ENCODE results near the gene GNAS.

Gene GNAS

DNA sequence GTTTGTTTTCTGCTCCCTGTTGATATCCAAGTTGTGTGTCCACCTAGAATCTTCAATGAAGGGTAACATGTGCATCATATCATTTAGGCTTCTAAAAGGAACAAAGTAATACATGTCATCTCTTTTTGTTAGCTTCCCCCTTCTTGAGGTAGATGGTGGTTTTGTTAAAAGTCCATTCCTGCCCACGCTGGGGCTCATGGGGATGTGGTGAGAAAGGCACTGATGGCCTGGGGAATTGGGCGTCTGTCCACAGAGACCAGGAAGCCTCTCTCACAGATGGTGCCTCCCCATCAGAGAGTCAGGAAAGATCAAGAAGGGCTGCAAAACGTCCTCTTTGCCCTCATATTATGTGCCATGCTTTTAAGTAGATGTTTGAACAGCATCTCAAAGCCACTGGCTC is 32.5 kb downstream of the GNAS start:
- DNase-seq = no peak

DNA sequence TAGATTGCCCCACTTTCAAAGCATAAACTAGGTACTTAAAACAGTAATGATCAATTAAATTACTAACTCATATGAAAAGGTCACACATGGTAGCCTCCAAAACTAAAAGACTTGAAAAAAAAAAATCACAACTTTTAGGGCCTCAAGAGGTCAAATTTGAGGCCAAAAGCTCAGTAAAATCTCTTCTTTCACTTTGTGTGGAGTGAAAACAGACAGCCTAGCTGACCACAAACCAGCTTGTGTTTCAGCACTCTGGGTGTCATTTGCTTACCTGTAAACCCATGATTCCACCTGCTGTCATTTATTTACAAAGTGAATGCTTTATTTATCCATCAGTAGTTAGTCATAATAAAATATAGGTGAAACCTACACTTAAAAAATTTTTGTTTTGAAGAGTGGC is 34.0 kb downstream of the GNAS start:
- DNase-seq = no peak

DNA sequence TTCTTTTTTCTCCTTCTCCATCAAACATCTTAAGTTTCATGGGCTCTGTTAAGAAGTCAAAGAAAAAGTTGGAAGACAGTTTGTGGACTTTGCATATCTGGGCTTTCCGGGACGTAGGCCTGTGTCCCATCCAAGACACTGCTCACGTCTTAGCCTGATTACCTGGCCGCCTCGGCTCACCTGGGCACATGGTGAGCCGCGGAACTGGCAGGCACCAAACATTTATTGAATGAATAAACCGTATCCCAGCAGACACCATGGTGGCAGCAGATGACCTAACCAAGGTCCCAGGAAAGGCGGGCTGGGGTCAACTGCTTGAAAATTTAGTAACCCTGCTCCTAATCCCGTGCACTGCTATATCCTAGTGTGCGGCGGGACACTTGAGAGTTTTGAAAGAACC is 35.6 kb downstream of the GNAS start:
- DNase-seq = no peak

DNA sequence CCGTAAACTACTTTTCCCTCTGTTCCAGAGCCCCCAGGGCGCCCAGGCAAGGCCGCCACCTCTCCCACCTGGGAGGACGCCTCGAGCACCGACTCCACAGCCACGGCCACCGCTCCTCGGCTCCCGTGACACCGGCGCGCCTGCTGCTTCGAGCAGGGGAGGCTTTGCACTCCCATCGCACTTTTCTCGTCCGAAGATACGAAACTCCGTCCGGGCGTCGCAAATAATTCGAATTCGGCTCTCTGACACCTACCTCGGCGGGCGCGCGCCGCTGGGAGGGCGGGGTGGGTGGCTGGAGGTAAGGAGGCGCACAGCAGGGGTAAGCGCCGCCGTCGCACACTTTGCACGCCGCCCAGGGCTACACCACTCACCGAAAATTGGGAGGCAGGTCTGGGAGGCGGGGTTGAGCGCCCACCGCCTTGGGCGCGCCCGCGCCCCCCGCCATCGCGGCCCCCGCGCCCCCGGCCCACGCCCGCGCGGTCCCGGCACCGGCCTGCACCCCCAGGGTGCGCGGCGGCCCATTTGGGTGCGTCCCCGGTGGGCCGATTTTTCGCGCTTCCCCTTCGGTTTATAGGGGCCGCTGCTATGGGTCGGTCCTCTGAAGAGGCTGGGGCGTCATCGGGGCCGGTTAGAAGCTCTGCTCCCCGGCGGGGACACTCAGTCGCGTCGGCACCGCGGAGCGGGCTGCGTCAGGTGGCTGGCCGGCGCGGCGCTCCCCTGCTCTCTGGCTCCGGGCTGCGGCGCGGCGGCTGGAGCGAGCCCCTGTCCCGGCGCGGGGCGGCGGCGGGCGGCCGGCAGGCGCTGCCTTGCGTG is 36.2 kb downstream of the GNAS start:
- peak; percentile 76 for DNase-seq

DNA sequence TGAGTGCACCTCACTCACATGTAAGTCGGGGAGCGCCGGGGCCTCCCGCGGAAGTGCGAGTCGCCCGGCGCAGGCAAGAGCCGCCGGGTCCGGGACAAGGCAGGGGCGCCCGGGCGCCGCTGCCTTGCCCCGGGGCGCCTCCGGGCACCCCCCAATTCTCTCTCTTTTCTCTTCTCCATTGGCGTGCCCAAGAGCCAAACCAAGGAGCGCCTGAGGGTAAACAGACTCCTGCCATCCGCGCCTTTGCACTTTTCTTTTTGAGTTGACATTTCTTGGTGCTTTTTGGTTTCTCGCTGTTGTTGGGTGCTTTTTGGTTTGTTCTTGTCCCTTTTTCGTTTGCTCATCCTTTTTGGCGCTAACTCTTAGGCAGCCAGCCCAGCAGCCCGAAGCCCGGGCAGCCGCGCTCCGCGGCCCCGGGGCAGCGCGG is 36.8 kb downstream of the GNAS start:
- DNase-seq = no peak

DNA sequence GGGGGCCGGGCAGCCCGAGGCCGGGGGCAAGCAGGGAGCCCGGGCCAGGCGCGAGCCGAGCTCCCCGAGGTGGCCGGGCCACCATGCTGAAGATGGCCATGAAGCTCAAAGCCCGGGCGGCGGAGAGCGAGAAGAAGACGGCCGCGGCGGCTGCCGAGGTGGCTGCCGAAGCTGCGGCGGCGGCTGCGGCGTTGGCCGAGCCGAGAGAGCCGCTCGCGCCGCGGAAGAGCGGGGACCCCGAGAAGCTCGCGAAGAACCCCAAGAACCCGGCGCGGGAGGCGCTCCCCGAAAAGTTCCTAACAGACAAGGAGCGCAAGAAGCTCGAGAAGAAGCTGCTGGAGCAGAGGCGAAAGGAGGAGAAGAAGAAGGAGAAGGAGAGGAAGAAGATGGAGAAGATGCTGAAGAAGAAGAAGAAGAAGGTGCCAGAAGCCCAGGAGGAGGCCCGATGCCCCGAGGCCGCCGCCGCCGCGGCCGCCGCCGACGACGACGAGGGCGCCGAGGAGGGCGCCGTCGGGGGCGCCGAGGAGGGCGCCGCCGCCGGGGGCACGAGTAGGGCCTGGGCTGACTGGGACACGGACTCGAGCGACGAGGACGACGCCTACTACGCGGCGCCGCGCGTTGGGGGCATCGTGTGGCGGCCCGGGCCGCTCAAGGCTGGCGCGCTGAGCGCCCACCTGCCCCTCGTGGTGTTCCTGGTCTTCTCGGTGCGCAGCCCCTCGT is 37.4 kb downstream of the GNAS start:
- DNase-seq = no peak

DNA sequence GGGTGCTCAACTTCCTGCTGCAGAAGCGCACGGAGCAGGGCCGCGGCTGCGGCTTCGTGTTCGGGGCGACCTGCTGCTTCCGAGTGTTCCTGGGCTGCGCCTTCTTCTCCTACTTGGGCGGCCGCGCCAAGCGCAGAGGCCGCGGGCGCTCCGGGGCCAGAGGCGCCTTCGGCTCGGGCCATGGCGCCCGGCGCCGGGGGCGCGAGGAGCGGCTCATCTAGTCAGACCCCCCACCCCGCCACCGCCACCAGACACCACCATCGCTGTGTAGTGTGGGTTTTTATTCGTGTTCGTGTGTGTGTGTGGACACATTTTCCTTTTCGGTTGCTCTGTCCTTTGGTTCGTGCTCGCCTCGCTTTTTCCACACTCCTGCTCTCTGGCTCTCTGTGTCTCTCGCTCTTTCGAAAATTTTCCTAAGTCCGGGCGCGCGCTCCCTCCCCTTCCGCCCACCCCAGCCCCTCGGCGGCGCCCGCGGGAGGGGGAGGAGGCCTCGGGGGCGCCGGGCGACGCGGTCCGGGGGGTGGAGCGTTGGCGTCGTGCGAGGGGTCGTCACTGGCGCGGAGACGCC is 38.1 kb downstream of the GNAS start:
- peak; percentile 72 for DNase-seq

DNA sequence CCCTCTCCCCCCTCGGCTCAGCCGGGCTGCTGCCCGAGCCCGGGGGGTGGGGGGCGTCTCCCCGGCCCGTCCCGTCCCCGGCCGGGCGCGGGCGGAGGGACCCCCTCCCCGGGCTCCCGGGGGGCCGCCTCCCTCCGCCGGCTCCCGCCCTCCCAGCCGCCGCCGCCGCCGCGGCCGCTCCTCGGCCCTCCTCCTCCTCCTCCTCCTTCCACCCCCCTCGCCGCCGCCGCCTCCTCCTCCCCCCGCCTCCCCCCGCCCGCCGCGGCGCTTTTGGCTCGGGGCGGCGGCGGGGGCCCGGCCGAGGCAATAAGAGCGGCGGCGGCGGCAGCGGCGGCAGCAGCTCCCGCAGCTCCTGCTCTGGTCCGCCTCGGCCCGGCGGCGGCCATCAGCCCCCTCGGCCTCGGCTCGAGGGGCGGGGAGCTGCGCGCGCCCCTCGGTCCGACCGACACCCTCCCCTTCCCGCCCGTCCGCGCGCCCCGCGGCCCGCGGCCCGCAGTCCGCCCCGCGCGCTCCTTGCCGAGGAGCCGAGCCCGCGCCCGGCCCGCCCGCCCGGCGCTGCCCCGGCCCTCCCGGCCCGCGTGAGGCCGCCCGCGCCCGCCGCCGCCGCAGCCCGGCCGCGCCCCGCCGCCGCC is 38.7 kb downstream of the GNAS start:
- DNase-seq = peak; percentile 72

DNA sequence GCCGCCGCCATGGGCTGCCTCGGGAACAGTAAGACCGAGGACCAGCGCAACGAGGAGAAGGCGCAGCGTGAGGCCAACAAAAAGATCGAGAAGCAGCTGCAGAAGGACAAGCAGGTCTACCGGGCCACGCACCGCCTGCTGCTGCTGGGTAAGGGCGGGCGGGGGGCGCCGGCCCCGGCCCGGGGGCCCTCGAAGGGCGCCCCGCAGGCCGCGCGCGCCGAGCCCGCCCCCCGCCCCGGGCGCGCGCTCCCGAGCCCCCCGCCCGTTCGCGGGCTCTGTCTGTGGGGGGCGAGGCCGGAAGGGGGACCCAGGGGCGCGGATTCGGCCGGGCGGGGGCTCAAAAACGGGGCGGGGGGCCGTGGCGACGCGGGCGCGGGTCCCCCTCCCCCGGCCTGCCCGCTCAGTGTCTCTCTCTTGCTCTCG is 39.2 kb downstream of the GNAS start:
- DNase-seq = no peak

DNA sequence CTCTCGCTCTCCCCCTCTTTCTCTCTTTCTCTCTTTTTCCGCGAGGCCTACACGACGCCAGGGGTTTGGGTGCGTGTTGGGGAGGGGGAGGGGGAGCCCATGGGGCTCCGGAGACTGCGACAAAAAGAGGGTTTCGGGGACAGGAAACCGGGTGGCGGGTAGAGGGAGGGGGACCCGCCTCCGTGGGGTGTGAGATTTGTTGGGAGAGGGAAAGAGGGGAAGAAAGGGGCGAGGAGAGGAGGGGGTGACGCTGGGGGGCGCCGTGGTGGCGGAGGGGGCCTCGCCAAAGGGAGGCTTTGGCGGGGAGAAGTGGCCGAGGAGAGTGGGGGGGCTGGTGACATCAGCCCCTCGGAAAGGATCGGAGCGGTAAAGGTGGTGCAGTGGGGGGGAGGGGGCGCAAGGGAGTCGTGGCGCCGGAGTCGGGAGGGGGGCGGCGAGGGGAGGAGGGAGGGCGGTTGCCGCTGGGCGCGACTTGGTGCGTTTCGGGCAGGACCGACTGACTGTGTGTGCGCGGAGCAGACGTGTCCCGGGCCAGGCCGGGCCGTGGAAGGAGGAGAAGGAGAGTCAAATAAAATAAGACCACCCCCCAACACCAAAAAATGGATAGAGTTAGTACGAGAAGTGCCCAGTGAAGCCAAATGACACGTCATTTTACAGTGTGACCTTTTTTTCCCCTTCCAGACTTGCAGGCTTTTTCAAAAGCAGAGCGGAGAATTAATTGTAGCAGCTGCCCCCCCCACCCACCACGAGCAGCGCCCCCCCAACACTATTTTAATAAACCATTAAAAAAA is 39.8 kb downstream of the GNAS start:
- peak; percentile 70 for DNase-seq

DNA sequence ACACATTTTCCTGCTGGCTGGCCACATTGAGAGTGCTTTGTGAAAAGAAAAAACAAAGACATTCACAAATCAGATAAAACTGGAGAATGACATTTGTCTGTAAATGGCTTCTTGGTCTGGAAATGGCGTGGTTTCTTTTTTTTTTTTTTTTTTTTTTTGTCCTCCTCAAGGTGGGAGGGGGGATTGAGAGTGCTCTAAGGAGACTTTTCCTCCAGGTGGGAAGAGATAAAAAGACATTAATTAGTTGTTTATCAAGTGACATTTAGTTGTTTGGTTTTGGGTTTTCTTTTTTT is 40.4 kb downstream of the GNAS start:
- peak; percentile 59 for DNase-seq

DNA sequence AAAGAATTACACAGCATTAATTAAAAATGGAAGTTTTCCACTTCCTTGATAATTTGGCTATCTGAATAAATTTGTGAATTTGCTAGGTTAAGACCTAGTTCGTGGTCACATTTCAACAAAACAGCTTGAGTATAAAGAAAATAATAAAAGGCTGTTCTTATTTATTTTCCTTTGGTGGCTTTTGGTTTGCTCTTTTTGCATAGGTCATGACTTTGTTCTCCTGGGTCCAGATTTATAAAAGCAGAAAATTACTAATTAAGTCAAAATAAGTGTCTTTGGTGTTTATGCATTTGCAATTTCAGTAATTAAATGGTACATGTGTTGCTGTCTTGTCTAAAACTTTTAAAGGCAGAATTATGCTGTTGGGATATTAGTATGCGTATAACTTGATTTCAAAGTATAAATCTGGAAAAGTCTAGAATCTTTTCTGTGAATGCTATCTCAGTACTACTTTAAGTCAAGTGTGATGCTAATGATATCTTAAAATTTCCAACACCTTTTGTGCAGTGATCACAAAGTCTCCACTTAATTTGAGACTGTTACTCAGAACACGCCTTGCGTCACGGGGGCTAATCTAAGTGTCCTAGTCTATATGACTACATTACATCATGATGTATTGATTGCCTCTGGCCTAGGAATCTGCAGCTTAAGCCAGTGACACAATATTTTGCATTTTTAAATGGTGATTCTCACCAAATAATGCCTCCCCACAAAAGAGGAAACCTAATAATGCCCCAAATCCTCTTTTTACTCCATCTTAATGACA is 41.0 kb downstream of the GNAS start:
- no peak for DNase-seq

DNA sequence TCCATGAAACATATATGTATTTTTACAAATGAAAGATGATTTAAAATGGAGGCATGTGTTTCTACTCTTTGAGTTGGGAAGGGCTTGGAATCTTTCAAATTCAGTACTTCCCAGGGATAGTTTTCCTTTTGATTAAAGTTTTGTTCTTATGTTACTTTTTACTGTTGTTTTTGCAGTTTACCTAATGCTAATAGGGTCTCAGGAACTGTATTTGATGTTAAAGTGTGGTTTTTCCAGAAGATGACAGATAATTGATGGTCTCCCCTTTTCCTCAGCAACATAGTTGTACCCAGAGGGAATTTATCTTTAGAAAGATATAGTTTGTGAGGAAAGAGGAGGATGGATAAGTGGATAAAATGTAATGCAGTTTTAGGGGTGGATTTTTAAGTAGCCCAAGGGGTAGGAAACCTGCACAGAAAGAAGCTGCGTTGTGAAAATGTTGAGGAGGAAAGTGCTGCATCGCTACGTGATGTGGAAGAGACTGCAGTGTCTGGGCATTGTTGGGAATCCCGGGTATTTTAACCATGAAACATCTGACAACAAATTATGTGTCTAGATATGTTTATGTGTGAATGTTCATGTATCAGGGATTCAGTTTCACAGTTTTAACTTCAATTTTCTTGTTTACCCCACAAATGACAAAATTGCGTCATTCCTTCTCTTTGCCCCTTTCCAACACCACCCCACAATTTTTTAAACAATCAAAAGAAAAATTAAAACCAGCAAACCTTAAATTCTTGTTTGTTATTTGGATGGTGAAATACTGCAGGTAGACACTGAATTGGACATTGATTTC is 42.3 kb downstream of the GNAS start:
- no peak for DNase-seq

DNA sequence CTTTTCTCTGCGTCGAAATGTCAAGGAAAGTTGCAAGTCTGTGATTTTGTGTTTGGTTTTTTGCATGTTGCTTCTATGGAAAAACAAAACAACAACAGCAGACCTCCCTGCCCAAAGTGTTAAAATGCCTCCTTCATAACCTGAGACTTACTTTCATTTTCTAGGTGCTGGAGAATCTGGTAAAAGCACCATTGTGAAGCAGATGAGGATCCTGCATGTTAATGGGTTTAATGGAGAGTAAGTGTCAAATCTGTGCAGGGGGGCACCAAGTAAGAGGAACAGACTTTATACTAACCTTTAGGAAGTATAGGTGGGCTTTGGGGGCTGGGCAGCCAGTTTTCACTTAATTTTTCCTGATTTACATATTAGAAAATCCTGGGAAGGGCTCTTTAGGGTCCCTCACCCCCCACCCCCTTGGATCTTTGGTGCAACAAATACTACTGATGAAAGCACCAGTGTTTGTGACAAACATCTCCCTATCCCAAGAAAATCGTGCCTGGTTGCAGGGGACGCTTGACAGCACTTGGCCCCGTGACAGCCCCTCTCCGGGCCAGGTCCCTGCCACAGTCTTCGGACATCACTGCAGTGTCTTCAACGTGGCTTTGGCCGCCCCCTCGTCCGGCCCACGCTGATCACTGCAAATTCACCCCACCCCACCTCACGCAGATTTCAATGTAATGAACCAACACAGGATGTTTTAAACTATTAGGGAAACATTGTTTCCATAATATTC is 43.1 kb downstream of the GNAS start:
- DNase-seq = no peak

DNA sequence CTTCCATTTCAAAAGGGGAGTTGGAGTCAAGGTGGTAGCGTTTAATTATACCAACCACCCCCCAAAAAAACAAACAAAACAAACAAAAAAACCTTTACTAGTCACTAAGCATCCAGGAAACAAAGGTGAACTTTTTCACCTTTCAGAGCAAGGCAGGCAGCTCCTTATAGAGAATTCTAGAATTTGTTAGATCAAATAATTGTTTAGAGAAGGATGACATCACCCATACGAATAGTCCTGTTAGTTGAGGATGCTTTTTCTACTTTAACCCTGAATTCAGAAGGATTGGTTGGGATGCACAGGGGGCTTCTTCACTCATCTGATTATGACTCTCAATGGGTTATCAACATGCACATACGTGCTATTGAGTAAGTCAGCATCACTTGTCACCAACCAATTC is 44.3 kb downstream of the GNAS start:
- DNase-seq = no peak

DNA sequence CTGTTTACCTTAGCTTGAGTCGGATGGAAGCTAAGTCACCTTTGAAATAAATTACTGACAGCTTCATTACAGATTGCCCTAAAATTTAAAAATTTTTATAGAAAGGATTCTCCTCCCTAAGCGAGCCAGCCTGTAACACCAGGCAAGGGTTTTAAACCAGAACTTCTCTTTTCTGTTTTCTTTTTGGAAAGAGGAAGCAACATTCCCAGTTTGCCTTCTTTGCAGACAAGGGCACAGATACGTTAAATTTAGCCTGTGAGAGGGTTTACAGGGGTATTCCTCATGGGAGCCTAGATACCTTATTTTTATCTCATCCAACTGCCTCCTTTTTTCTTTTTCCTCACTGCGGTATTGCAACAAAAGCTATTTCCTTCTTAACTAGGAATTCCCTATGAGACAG is 45.0 kb downstream of the GNAS start:
- DNase-seq = no peak

DNA sequence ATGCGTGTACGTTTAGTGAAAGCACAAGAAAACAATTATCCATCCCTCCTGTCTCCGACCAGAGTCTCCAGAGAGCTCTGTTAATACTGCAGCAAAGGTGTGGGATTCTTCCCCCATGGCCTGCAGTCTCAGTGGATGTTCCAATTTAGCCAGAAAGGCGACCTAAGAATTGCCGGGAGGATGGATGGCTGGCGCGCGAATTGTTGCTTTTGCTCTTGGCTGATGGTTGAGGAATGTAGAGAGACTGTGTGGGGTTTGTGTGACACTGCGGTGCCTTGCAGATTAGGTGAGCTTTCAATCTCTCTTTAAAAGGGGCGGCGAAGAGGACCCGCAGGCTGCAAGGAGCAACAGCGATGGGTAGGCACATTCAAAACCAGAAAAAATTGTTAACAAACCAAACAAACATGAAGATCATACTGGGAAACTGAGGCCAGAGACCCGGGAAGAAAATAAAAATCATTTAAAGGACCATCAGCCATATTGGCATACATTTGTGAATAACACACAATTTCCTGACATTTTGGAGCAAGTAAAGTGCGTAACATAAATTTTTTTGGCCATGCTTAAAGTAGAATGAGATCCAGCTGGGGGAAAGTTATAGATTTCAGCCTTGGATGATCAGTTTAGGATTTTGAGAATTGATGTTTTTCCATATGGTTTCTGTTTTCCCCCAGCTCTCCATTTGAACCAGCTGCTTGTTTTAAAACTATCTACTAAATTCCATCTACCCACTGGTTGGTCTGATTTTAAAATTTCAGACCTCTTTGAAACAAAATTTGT is 46.3 kb downstream of the GNAS start:
- no peak for DNase-seq

DNA sequence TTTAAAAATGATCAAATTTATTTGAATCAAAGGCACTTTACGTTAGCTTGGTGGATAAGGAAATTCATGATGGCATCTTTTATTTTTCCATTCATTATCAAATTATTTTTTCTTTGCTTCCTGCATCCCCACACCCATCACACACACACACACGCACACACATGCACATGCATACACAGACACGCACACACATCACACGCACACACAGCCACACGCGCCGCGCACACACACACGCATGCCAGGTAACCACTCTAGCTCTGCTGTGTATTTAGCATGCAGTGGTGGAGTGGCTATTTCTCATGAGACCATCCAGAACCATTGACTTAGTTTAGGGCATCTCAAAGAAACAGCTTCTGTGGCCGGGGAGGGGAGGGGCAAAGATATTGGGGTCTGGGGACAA is 47.0 kb downstream of the GNAS start:
- no peak for DNase-seq

DNA sequence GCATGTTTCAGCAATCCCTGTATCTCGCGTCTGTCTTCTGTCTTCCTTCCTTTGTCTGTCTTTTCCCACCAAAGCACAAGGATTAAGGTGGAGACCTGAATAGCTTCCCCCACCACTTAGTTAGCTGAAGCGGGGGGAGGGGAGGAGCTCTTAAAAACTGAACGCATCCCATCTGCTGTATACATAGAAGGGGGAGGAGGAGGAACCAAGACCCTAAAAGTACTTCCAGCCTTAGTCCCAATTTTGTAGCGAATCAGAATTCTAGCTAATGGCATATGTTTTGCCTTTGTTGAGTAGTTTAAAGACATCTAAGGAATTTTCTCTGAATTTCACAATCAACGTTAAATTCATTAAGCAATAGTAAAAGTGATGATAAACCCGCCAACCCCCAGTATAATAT is 47.9 kb downstream of the GNAS start:
- peak; percentile 62 for DNase-seq

Measured in NCI-H2227 treated with DMSO at 0.1 percent for 48 hours (cell line).